K562 (cell line): ENCODE results near the gene IFT52. TPM values are rescaled to one million over a fixed set of nuclear protein-coding genes. Genes with fewer than 3 reads are reported as not detected.

Source experiments
- ATAC-seq: fragments of 200-7000 bp; cut with Tn5 transposase; 3 replicates; pipeline ENCODE4 v1.9.1; 2020; ENCODE audit warnings: moderate library complexity
- BruUV-seq: library from RNA; stranded (reverse); fragments of 400-500 nt; replicated peaks from 2 replicates; lab custom pipeline; 2021; lab: Mats Ljungman, UMichigan
- CTCF ChIA-PET: fragments of 300-600 bp; formaldehyde crosslinking; extraction: SDS; loops from one replicate; lab custom pipeline; 2021; ENCODE audit warnings: low intra/inter-chr PET ratio; lab: Yijun Ruan, JAX
- POLR2A ChIA-PET: fragments of 300-600, 350-650 bp; sonication (Branson Sonifier 250); formaldehyde crosslinking; extraction: SDS; loops from one replicate; lab custom pipeline; 2021; ENCODE audit warnings: antibody characterized with exemption, inconsistent platforms; lab: Yijun Ruan, JAX
- DNase-seq, 4 experiments: peaks; one replicate each; pipeline versions ENCODE4 v3.0.0 to v3.0.0-alpha.2; 2011 to 2018; ENCODE audit warnings: low spot score in 3 of 4, mixed read lengths in 3 of 4; ENCODE audit errors: extremely low read depth in 1 of 4
- FAIRE-seq: peaks from 2 replicates; lab custom pipeline; 2011; peaks lifted over from hg19 to GRCh38; lab: Jason Lieb, UNC
- H2AFZ ChIP-seq: 2 replicates; pipeline ENCODE4 v1.6.0; 2011; ENCODE audit warnings: low read depth, low read length, control low read depth, inconsistent platforms
- H3K27ac ChIP-seq: fragments of 200-600 bp; 3 replicates; pipeline ENCODE4 v1.8.0; 2011; ENCODE audit warnings: low read depth, mild to moderate bottlenecking, control low read depth, inconsistent platforms, low read length, moderate library complexity, mixed read lengths; ENCODE audit errors: extremely low read depth
- H3K27me3 ChIP-seq, 2 experiments: fragments of 300-600 bp in 1 of 2; 2 replicates in 1 of 2; 3 replicates in 1 of 2; pipeline versions ENCODE4 v1.6.0 to v1.8.0; 2011; ENCODE audit warnings: inconsistent platforms in 2 of 2, low read length in 2 of 2, mild to moderate bottlenecking in 1 of 2, mixed read lengths in 1 of 2, moderate library complexity in 1 of 2; ENCODE audit not compliant: control insufficient read depth in 2 of 2, insufficient read depth in 2 of 2
- H3K36me3 ChIP-seq: fragments of 300-600 bp; 3 replicates; pipeline ENCODE4 v1.8.0; 2011; ENCODE audit warnings: mild to moderate bottlenecking, low read length, inconsistent platforms; ENCODE audit not compliant: control insufficient read depth, insufficient read depth
- H3K4me1 ChIP-seq, 2 experiments: fragments of 200-600 bp in 1 of 2; replicated peaks in 1 of 2; 2 replicates in 1 of 2; 3 replicates in 1 of 2; pipeline versions ENCODE4 v1.5.1 to v1.8.0; 2011; ENCODE audit warnings: inconsistent platforms in 2 of 2, low read length in 2 of 2, mild to moderate bottlenecking in 1 of 2, mixed read lengths in 1 of 2, moderate library complexity in 1 of 2; ENCODE audit not compliant: control insufficient read depth in 2 of 2, insufficient read depth in 2 of 2
- H3K4me2 ChIP-seq: 2 replicates; pipeline ENCODE4 v1.6.1; 2011; ENCODE audit warnings: low read length, control low read depth, inconsistent platforms, mixed read lengths; ENCODE audit not compliant: insufficient read depth
- H3K4me3 ChIP-seq: fragments of 200-600 bp; sonication (generic), shearing (Covaris generic); 2 replicates; pipeline ENCODE4 v1.5.1; 2016; ENCODE audit warnings: control low read depth, inconsistent platforms
- H3K79me2 ChIP-seq: fragments of 200-600 bp; 3 replicates; pipeline ENCODE4 v1.8.0; 2011; ENCODE audit warnings: low read length, inconsistent platforms; ENCODE audit not compliant: control insufficient read depth, insufficient read depth
- H3K9ac ChIP-seq, 2 experiments: 2 replicates each; pipeline versions ENCODE4 v1.6.0 to v1.6.1; 2011; ENCODE audit warnings: low read depth in 2 of 2, low read length in 2 of 2, control low read depth in 1 of 2, inconsistent platforms in 1 of 2, mild to moderate bottlenecking in 1 of 2, mixed read lengths in 1 of 2; ENCODE audit not compliant: insufficient read depth in 1 of 2
- H3K9me1 ChIP-seq: one replicate; pipeline ENCODE4 v1.6.0; 2011; ENCODE audit warnings: inconsistent platforms, mild to moderate bottlenecking, low read length, moderate library complexity; ENCODE audit not compliant: control insufficient read depth, insufficient read depth
- H3K9me3 ChIP-seq: replicated peaks from 2 replicates; pipeline ENCODE4 v1.5.1; 2011; ENCODE audit warnings: low read depth, low read length, inconsistent platforms; ENCODE audit not compliant: control insufficient read depth, insufficient read depth
- H4K20me1 ChIP-seq: replicated peaks from 2 replicates; pipeline ENCODE4 v1.6.1; 2011; ENCODE audit warnings: low read length, inconsistent platforms, mixed read lengths; ENCODE audit not compliant: control insufficient read depth, insufficient read depth
- CC2D1A ChIP-seq: fragments of 450-650 bp; IDR thresholded peaks from 2 replicates; pipeline ENCODE4 v1.6.1; 2017; ENCODE audit warnings: mild to moderate bottlenecking
- CTBP1 ChIP-seq: fragments of 450-650 bp; IDR thresholded peaks from 2 replicates; pipeline ENCODE4 v1.6.1; 2016; ENCODE audit warnings: borderline replicate concordance
- ETV5 ChIP-seq: sonication (generic); formaldehyde crosslinking; IDR thresholded peaks from 2 replicates; pipeline ENCODE4 v1.4.0; 2020; ENCODE audit warnings: low read depth, mild to moderate bottlenecking, missing genetic modification reagents
- HMGXB4 ChIP-seq: sonication (generic); formaldehyde crosslinking; IDR thresholded peaks from 2 replicates; pipeline ENCODE4 v1.8.1; 2023; ENCODE audit warnings: mild to moderate bottlenecking, missing genetic modification reagents
- MAFG ChIP-seq: fragments of 450-650 bp; conservative IDR thresholded peaks from 2 replicates; pipeline ENCODE4 v1.6.1; 2016; ENCODE audit warnings: missing genetic modification characterization, missing compliant biosample characterization
- POLR3A ChIP-seq: IDR thresholded peaks from 2 replicates; pipeline ENCODE4 v1.6.1; 2011; ENCODE audit warnings: borderline replicate concordance, mild to moderate bottlenecking, moderate library complexity; ENCODE audit not compliant: insufficient read length, insufficient read depth; ENCODE audit errors: extremely low read depth
- SMAD1 ChIP-seq: fragments of 150-350 bp; IDR thresholded peaks from 2 replicates; pipeline ENCODE4 v1.6.1; 2014; ENCODE audit warnings: low read length, low read depth; ENCODE audit not compliant: partially characterized antibody
- SMARCA5 ChIP-seq: fragments of 450-650 bp; IDR thresholded peaks from 2 replicates; pipeline ENCODE4 v1.6.1; 2016
- TAL1 ChIP-seq: fragments of 450-650 bp; IDR thresholded peaks from 2 replicates; pipeline ENCODE4 v1.6.1; 2016; ENCODE audit warnings: mild to moderate bottlenecking
- ZBTB7A ChIP-seq: IDR thresholded peaks from 2 replicates; pipeline ENCODE4 v1.6.1; 2011; ENCODE audit warnings: low read depth, mild to moderate bottlenecking, low read length, moderate library complexity, borderline replicate concordance; ENCODE audit not compliant: control insufficient read depth
- ZNF354B ChIP-seq: fragments of 250-450 bp; sonication (Bioruptor Pico); IDR thresholded peaks from 2 replicates; pipeline ENCODE4 v1.4.0; 2020
- ZNF551 ChIP-seq: fragments of 250-450 bp; sonication (Bioruptor Pico); IDR thresholded peaks from 2 replicates; pipeline ENCODE4 v1.5.0; 2021; ENCODE audit warnings: mild to moderate bottlenecking, moderate library complexity
- WGBS: fragments of 100-300 bp; shearing (Covaris generic); methylation state at CpG from one replicate; pipeline ENCODE4 v1.1.6; 2016; ENCODE audit warnings: low coverage, mixed read lengths; ENCODE audit not compliant: insufficient coverage; ENCODE audit errors: missing lambda C conversion rate; 5-methylcytosine and 5-hydroxymethylcytosine counted together
- in situ Hi-C: fragments of 300-500 bp; cut with MboI; formaldehyde crosslinking; loops from 4 replicates; pipeline ENCODE4 v1.15.0; 2018; ENCODE audit warnings: inconsistent platforms, mixed read lengths
- intact Hi-C: fragments of 100-400 bp; cut with micrococcal nuclease; formaldehyde crosslinking; loops from 2 replicates; pipeline ENCODE4 v1.14.2; 2022
- polyA plus RNA-seq, 8 experiments: library from polyadenylated mRNA; depleted of rRNA in 4 of 8; stranded (reverse) in 5 of 8; unstranded in 3 of 8; fragments of >200 nt; fragmentation: Nextera tagmentation in 2 of 8; fragmentation: Illumina TruSeq in 1 of 8; extraction: Ambion mirVana in 2 of 8; extraction: Trizol in 1 of 8; gene quantifications; 2 replicates each; pipeline versions ENCODE4 v1.2.1 to v1.2.3, GENCODE V29; 2011 to 2014; ENCODE audit warnings: inconsistent platforms in 1 of 8, missing spikeins in 1 of 8
- total RNA-seq, 7 experiments: library from RNA; depleted of rRNA in 6 of 7; stranded (reverse); fragments of >200 nt in 6 of 7; fragmentation: Illumina TruSeq in 2 of 7; extraction: Trizol in 2 of 7; gene quantifications; 2 replicates each; pipeline versions ENCODE4 v1.2.1 to v1.2.3, GENCODE V29; 2011 to 2021; ENCODE audit warnings: low replicate concordance in 1 of 7
- TF ChIP-seq, protein P1 (sequence below): fragments of 200-800 bp; sonication (Bioruptor generic); IDR thresholded peaks from 2 replicates; pipeline ENCODE4 v1.6.1; 2016; ENCODE audit warnings: missing genetic modification characterization, missing compliant biosample characterization
- TF ChIP-seq, protein P2 (sequence below): sonication (generic); formaldehyde crosslinking; IDR thresholded peaks from 2 replicates; pipeline ENCODE4 v1.8.0; 2023; ENCODE audit warnings: mild to moderate bottlenecking, missing genetic modification reagents

Gene IFT52
- total and polyA plus RNA-seq, 9 of the 15 experiments (the other 6 are each of a cell fraction or from before 2014, with no cell fraction given) = 11.0 to 31.4 (median 20.4) TPM

- peaks cover 6% of the 10 kb centered on the region for H3K9me1 ChIP-seq
- no peak overlapping the region for H3K27ac ChIP-seq
- ChIA-PET POLR2A (interaction anchor here (1.0 to 2.0 kb wide), 5 partner anchors 9 to 161 kb away, joined by 4 to 9 read pairs (median 4); partner anchors contain the start of gene MYBL2), CTCF (no interaction called here)
- no peak overlapping the region for H3K4me3 ChIP-seq
- H3K27me3 ChIP-seq = no peaks in the 10 kb centered on the region
- ATAC-seq = no peak
- whole genome bisulfite sequencing = 84% methylated on average over 5 of the region's 5 CpGs
- H3K9ac ChIP-seq = no peak overlapping the region
- peaks cover 67% of the 10 kb centered on the region; the same call in 2 of the 3 replicates for H3K36me3 ChIP-seq
- no peaks in the 10 kb centered on the region for H3K9me3 ChIP-seq
- intact Hi-C loops (loop anchor here (2.0 kb wide), 1 partner anchor 14 kb away; no protein-coding TSS in a partner anchor), in situ Hi-C loops (no loop called here)
- DNase-seq = no peak
- no peak for FAIRE-seq
- BruUV-seq = no TSS peak
- no peak overlapping the region for H3K4me2 ChIP-seq
- peaks cover 9 to 14% of the 10 kb centered on the region in 2 experiments; a peak in 4 of 5 replicates for H3K4me1 ChIP-seq
- H2AFZ ChIP-seq = no peak overlapping the region
- peaks cover 16% of the 10 kb centered on the region for H4K20me1 ChIP-seq
- peaks cover 29% of the 10 kb centered on the region for H3K79me2 ChIP-seq
- TF ChIP-seq CC2D1A (no peak), ZNF354B (CRISPR knock-in tag) (no peak), POLR3A (no peak), SMARCA5 (no peak), TAL1 (no peak), MAFG (tag) (no peak), CTBP1 (no peak), ZBTB7A (no peak), ZNF551 (CRISPR knock-in tag) (no peak), SMAD1 (no peak), HMGXB4 (no peak), ETV5 (no peak)
- TF ChIP-seq, protein P1, sequence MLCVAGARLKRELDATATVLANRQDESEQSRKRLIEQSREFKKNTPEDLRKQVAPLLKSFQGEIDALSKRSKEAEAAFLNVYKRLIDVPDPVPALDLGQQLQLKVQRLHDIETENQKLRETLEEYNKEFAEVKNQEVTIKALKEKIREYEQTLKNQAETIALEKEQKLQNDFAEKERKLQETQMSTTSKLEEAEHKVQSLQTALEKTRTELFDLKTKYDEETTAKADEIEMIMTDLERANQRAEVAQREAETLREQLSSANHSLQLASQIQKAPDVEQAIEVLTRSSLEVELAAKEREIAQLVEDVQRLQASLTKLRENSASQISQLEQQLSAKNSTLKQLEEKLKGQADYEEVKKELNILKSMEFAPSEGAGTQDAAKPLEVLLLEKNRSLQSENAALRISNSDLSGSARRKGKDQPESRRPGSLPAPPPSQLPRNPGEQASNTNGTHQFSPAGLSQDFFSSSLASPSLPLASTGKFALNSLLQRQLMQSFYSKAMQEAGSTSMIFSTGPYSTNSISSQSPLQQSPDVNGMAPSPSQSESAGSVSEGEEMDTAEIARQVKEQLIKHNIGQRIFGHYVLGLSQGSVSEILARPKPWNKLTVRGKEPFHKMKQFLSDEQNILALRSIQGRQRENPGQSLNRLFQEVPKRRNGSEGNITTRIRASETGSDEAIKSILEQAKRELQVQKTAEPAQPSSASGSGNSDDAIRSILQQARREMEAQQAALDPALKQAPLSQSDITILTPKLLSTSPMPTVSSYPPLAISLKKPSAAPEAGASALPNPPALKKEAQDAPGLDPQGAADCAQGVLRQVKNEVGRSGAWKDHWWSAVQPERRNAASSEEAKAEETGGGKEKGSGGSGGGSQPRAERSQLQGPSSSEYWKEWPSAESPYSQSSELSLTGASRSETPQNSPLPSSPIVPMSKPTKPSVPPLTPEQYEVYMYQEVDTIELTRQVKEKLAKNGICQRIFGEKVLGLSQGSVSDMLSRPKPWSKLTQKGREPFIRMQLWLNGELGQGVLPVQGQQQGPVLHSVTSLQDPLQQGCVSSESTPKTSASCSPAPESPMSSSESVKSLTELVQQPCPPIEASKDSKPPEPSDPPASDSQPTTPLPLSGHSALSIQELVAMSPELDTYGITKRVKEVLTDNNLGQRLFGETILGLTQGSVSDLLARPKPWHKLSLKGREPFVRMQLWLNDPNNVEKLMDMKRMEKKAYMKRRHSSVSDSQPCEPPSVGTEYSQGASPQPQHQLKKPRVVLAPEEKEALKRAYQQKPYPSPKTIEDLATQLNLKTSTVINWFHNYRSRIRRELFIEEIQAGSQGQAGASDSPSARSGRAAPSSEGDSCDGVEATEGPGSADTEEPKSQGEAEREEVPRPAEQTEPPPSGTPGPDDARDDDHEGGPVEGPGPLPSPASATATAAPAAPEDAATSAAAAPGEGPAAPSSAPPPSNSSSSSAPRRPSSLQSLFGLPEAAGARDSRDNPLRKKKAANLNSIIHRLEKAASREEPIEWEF (CRISPR knock-in tag) = no peak
- TF ChIP-seq, protein P2, sequence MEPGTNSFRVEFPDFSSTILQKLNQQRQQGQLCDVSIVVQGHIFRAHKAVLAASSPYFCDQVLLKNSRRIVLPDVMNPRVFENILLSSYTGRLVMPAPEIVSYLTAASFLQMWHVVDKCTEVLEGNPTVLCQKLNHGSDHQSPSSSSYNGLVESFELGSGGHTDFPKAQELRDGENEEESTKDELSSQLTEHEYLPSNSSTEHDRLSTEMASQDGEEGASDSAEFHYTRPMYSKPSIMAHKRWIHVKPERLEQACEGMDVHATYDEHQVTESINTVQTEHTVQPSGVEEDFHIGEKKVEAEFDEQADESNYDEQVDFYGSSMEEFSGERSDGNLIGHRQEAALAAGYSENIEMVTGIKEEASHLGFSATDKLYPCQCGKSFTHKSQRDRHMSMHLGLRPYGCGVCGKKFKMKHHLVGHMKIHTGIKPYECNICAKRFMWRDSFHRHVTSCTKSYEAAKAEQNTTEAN (CRISPR knock-in tag) = no peak
Observed at GRCh38 chr20:43676368-43676767, 85.6 kb downstream of the IFT52 start.
